ENCODE measurements around the gene STAC2.

GRCh38 chr17:39243155-39243554 lies 17.4 kb upstream of the STAC2 start:
- TF ChIP-seq POLR2A (IDR thresholded peaks at IDR 0.05) (no peak), POLR2AphosphoS5 (IDR thresholded peaks at IDR 0.05) (no peak)
- TF ChIP-seq, protein P1, sequence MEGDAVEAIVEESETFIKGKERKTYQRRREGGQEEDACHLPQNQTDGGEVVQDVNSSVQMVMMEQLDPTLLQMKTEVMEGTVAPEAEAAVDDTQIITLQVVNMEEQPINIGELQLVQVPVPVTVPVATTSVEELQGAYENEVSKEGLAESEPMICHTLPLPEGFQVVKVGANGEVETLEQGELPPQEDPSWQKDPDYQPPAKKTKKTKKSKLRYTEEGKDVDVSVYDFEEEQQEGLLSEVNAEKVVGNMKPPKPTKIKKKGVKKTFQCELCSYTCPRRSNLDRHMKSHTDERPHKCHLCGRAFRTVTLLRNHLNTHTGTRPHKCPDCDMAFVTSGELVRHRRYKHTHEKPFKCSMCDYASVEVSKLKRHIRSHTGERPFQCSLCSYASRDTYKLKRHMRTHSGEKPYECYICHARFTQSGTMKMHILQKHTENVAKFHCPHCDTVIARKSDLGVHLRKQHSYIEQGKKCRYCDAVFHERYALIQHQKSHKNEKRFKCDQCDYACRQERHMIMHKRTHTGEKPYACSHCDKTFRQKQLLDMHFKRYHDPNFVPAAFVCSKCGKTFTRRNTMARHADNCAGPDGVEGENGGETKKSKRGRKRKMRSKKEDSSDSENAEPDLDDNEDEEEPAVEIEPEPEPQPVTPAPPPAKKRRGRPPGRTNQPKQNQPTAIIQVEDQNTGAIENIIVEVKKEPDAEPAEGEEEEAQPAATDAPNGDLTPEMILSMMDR (IDR thresholded peaks at IDR 0.05) = no peak

Data from upper lobe of left lung (tissue), 4 donors.